ENCODE data around the gene TRPM6. TPM values are rescaled to one million over a fixed set of nuclear protein-coding genes. Genes with fewer than 3 reads are reported as not detected.

TRPM6 gene
- total RNA-seq, 2 experiments from 2014 or later, result not detected

DNA sequence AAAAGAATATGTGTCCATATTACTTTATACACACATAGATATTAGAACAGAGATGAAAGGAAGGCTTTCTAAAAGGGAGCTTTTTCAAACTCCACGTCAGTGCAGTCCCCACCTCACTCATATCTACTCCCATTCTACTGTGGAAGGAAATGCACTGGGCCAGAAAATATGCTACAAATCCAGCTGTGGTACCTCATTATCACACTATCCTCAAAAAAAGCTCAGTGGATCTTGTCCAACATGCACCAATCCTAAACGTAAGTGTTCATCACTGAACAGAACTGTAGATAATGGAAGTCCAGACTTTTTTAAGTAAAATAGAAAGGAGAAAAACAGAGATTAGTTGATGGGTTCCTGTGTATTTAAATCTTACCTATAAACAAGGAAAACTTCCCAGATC lies 27.9 kb downstream of the TRPM6 start:
- H3K4me3 ChIP-seq (ENCODE audit: low read depth, low read length, poor library complexity, severe bottlenecking), result no peak overlapping the region
- POLR2A ChIA-PET, result interaction anchor here (0.7 kb wide), 2 partner anchors 68 to 142 kb away, joined by 4 read pairs; no protein-coding TSS in a partner anchor
- DNase-seq (ENCODE audit: low spot score), result no peak
- intact Hi-C loops (cut with micrococcal nuclease; ENCODE audit: unreplicated experiment), result loop anchor here (10.0 kb wide), 1 partner anchor 55 kb away; no protein-coding TSS in a partner anchor
- H4K20me1 ChIP-seq (ENCODE audit: insufficient read depth, low read length), result no peaks in the 10 kb centered on the region
- no peaks in the 10 kb centered on the region for H3K4me1 ChIP-seq (ENCODE audit: insufficient read depth, low read length, poor library complexity, severe bottlenecking)
- no TSS peak for BruUV-seq (replicated peaks)
- no peaks in the 10 kb centered on the region for H3K9me3 ChIP-seq (ENCODE audit: low read length)
- H3K27ac ChIP-seq (ENCODE audit: low read depth, low read length, poor library complexity, severe bottlenecking), result no peak overlapping the region
- no peaks in the 10 kb centered on the region for H3K36me3 ChIP-seq (ENCODE audit: insufficient read depth, low read length)
- H3K79me2 ChIP-seq (ENCODE audit: insufficient read depth, low read depth, low read length), result no peaks in the 10 kb centered on the region
- CTCF ChIA-PET (ENCODE audit: unreplicated experiment), result no interaction called here
- no peak overlapping the region for H3K4me2 ChIP-seq (ENCODE audit: low read length)
- no peak overlapping the region for H2AFZ ChIP-seq (ENCODE audit: low read length)
- H3K9me2 ChIP-seq (ENCODE audit: insufficient read depth, low read length), result no peaks in the 10 kb centered on the region
- no peak for TF ChIP-seq EZH2phosphoT487 (IDR thresholded peaks at IDR 0.05; ENCODE audit: borderline replicate concordance, low read depth, low read length)
- TF ChIP-seq, protein P1, sequence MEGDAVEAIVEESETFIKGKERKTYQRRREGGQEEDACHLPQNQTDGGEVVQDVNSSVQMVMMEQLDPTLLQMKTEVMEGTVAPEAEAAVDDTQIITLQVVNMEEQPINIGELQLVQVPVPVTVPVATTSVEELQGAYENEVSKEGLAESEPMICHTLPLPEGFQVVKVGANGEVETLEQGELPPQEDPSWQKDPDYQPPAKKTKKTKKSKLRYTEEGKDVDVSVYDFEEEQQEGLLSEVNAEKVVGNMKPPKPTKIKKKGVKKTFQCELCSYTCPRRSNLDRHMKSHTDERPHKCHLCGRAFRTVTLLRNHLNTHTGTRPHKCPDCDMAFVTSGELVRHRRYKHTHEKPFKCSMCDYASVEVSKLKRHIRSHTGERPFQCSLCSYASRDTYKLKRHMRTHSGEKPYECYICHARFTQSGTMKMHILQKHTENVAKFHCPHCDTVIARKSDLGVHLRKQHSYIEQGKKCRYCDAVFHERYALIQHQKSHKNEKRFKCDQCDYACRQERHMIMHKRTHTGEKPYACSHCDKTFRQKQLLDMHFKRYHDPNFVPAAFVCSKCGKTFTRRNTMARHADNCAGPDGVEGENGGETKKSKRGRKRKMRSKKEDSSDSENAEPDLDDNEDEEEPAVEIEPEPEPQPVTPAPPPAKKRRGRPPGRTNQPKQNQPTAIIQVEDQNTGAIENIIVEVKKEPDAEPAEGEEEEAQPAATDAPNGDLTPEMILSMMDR (conservative IDR thresholded peaks at IDR 0.05; ENCODE audit: low read length), result no peak

DNA sequence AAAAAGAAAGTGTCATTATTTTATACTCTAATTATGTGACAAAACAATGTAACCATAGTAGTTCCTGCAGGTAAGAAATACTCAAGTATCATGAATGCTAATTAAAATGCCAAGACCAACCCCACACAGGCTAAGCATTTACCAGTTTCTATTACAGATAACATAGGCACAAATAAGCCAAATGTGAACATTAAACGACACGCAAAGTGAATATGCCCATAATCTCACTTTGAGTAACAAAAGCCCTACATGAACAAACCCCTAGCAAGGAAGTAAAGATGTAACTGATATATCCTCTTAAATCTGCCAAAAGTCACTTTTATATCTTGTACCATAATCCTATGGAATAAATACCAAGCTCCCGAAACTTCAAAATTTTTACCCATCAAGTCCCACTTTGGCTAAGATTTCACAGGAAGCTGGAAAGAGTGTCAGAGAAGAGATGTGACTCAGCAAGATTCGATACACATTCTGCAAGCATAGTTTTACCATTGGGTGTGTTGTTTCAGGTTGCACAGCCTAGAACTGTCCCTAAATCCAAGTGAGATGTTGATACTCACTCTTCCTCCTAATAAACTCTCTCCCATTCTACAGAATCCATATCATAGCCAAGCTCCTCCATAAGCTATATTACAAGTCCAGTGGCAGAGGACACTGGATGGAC lies 28.8 kb downstream of the TRPM6 start:
- TF ChIP-seq, protein P1 (conservative IDR thresholded peaks at IDR 0.05; ENCODE audit: low read length), result no peak
- no peak for TF ChIP-seq EZH2phosphoT487 (IDR thresholded peaks at IDR 0.05; ENCODE audit: borderline replicate concordance, low read depth, low read length)
- Histone ChIP-seq H3K9me3 (ENCODE audit: low read length) (no peaks in the 10 kb centered on the region), H3K36me3 (ENCODE audit: insufficient read depth, low read length) (no peaks in the 10 kb centered on the region), H3K27ac (ENCODE audit: low read depth, low read length, poor library complexity, severe bottlenecking) (no peak overlapping the region), H3K79me2 (ENCODE audit: insufficient read depth, low read depth, low read length) (no peaks in the 10 kb centered on the region), H3K4me2 (ENCODE audit: low read length) (no peak overlapping the region), H3K9me2 (ENCODE audit: insufficient read depth, low read length) (no peaks in the 10 kb centered on the region), H4K20me1 (ENCODE audit: insufficient read depth, low read length) (no peaks in the 10 kb centered on the region), H3K4me1 (ENCODE audit: insufficient read depth, low read length, poor library complexity, severe bottlenecking) (no peaks in the 10 kb centered on the region), H3K4me3 (ENCODE audit: low read depth, low read length, poor library complexity, severe bottlenecking) (no peak overlapping the region), H2AFZ (ENCODE audit: low read length) (no peak overlapping the region)
- no peak for DNase-seq (ENCODE audit: low spot score)
- CTCF ChIA-PET (ENCODE audit: unreplicated experiment), result no interaction called here
- POLR2A ChIA-PET, result interaction anchor here (0.6 to 0.7 kb wide), 2 partner anchors 19 to 143 kb away, joined by 3 to 4 read pairs; no protein-coding TSS in a partner anchor
- BruUV-seq (replicated peaks), result no TSS peak
- intact Hi-C loops (cut with micrococcal nuclease; ENCODE audit: unreplicated experiment), result no loop called here

DNA sequence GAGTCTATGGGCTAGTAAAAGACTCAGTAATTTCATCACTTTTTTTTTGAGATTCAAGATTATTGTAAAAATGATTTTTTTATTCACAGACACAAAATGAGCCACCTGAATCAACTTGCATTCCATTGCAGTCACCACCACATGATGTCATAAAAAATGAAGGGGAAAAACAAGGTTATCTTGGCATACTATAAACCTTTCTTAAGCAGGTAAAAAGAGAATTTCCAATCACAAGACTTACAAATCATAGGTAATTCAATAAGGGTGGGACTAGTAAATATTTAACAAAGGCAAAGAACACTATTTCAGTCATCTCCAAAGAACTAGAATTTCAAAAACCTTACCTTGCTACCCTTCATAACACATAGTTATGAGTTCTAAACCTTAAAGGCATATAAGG lies 30.7 kb downstream of the TRPM6 start:
- no peaks in the 10 kb centered on the region for H3K9me2 ChIP-seq (ENCODE audit: insufficient read depth, low read length)
- no peak overlapping the region for H3K27ac ChIP-seq (ENCODE audit: low read depth, low read length, poor library complexity, severe bottlenecking)
- no peaks in the 10 kb centered on the region for H3K4me1 ChIP-seq (ENCODE audit: insufficient read depth, low read length, poor library complexity, severe bottlenecking)
- ChIA-PET CTCF (ENCODE audit: unreplicated experiment) (no interaction called here), POLR2A (no interaction called here)
- no peak overlapping the region for H3K4me3 ChIP-seq (ENCODE audit: low read depth, low read length, poor library complexity, severe bottlenecking)
- TF ChIP-seq, protein P1 (conservative IDR thresholded peaks at IDR 0.05; ENCODE audit: low read length), result no peak
- no peak for TF ChIP-seq EZH2phosphoT487 (IDR thresholded peaks at IDR 0.05; ENCODE audit: borderline replicate concordance, low read depth, low read length)
- no peaks in the 10 kb centered on the region for H3K79me2 ChIP-seq (ENCODE audit: insufficient read depth, low read depth, low read length)
- H3K9me3 ChIP-seq (ENCODE audit: low read length), result no peaks in the 10 kb centered on the region
- no peaks in the 10 kb centered on the region for H4K20me1 ChIP-seq (ENCODE audit: insufficient read depth, low read length)
- BruUV-seq (replicated peaks), result no TSS peak
- H3K4me2 ChIP-seq (ENCODE audit: low read length), result no peak overlapping the region
- intact Hi-C loops (cut with micrococcal nuclease; ENCODE audit: unreplicated experiment), result no loop called here
- no peak for DNase-seq (ENCODE audit: low spot score)
- no peak overlapping the region for H2AFZ ChIP-seq (ENCODE audit: low read length)
- H3K36me3 ChIP-seq (ENCODE audit: insufficient read depth, low read length), result no peaks in the 10 kb centered on the region

All from OCI-LY7 (cell line).